Measurements from ENCODE around the gene TMEM125. TPM values are rescaled to one million over a fixed set of nuclear protein-coding genes. Genes with fewer than 3 reads are reported as not detected.

TMEM125 gene
- total RNA-seq, 1 donor from 2014 or later: 0.73 TPM

DNA sequence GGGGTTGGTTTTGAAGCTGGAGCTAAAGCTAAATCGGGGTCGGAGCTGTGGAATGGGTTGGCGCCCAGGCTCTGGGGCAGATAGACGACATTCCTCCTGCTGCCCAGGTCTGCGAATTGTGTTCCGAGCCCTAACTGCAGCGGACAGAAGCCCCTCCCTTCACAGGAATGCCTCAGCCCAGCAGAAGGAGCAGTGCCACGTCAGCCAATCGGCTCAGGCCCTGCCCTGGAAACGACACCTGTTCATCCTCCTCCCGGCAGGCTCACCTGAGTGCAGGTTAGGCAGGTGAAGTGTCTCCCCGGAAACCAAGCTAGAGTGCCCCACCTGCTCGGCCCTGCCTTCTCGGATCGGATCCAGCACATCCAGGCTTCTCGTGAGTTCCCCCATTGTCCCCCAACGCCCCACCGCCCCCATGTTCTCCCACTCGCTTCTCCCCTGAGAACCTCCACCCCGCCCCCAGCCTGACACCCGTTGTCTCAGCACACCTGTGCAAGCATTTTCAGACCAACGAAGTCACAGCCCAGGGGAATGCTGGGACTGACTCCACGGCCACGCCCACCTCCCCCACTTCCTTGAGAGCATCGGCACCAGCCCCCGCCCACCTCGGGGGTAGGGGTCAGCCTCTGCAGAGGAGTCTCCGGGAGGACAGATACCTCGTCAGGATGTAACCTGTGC lies 775 bp downstream of the TMEM125 start:
- peak overlapping the region; percentile 86 for H3K4me2 ChIP-seq
- Mint-ChIP-seq H3K4me1 (peaks cover 3% of the 10 kb centered on the region), H3K9me3 (peaks cover 11% of the 10 kb centered on the region), H3K36me3 (peaks cover 2% of the 10 kb centered on the region), H3K4me3 (peak overlapping the region; percentile 65), H3K27me3 (ENCODE audit: insufficient read depth, low read depth) (peaks cover 13% of the 10 kb centered on the region), H3K27ac (no peak overlapping the region)
- H2AFZ ChIP-seq (replicated peaks): peak overlapping the region; percentile 95
- no peaks in the 10 kb centered on the region for H3F3A ChIP-seq (ENCODE audit: low read depth)
- no peak overlapping the region for H3K27ac ChIP-seq
- H3K27me3 ChIP-seq: peaks cover 4% of the 10 kb centered on the region
- H3K4me3 ChIP-seq: peak overlapping the region; percentile 51
- peaks cover 13% of the 10 kb centered on the region for H3K4me1 ChIP-seq
- no peak overlapping the region for H3K9ac ChIP-seq
- H4K20me1 ChIP-seq (ENCODE audit: low read depth): no peaks in the 10 kb centered on the region
- H3K79me2 ChIP-seq (ENCODE audit: low read depth): no peaks in the 10 kb centered on the region
- no peaks in the 10 kb centered on the region for H3K9me3 ChIP-seq (ENCODE audit: low read depth)
- H3K36me3 ChIP-seq: no peaks in the 10 kb centered on the region
- TF ChIP-seq CTCF (IDR thresholded peaks at IDR 0.05): no peak
- TF ChIP-seq EZH2 (IDR thresholded peaks at IDR 0.05): no peak
- no peak for TF ChIP-seq EZH2phosphoT487 (IDR thresholded peaks at IDR 0.05)
- DNase-seq (ENCODE audit: low spot score): peak; percentile 69

DNA sequence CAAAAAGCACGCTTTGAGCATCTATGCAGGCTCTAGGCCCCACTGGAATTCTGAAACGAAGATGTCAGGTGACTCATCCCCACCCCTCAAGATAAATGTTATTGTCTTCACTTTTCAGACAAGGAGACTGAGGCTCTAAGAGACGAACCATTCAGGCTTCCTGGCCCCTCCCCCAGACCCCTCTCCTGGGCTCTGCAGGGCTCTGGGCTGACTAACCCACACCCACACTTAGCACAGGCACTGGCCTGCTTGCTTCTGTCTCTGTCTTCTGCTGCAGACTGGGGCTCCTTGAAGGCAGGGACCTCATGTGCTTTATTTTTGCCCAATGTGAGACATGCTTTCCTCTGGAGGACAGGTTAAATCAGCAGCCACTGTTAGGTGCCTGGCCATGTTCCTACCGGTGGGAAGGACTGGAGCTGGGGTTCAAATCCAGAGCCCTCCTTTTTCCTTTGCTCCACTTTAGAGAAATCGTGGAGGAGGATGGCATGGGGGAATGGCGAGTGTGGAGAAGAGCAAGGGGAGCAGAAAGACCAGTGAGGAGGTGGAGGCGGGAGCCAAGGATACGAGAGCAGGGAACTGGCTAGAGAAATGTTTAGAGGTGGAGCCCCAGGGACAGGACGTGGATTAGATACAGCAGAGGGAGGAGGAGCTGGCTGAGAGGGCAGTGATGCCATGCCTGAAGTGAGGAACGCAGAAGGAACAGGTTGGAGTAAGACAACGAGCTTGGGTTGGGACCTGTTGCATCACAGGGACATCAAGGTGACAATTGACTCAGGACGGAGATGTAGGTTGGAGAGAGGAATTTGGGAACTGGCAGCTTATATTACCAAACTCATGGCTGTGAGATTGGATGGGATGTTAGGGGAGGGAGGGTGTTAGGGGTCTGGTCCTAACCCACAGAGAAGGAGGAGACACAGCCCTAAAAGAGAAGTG lies 1.7 kb downstream of the TMEM125 start:
- H2AFZ ChIP-seq (replicated peaks): peak overlapping the region; percentile 95
- H3K4me2 ChIP-seq: peak overlapping the region; percentile 86
- H3K79me2 ChIP-seq (ENCODE audit: low read depth): no peaks in the 10 kb centered on the region
- no peaks in the 10 kb centered on the region for H3K36me3 ChIP-seq
- H3K9ac ChIP-seq: no peak overlapping the region
- TF ChIP-seq EZH2phosphoT487 (IDR thresholded peaks at IDR 0.05) (no peak), CTCF (IDR thresholded peaks at IDR 0.05) (no peak), EZH2 (IDR thresholded peaks at IDR 0.05) (no peak)
- H4K20me1 ChIP-seq (ENCODE audit: low read depth): no peaks in the 10 kb centered on the region
- DNase-seq (ENCODE audit: low spot score): no peak
- H3K4me1 ChIP-seq: peaks cover 13% of the 10 kb centered on the region
- H3K27ac ChIP-seq: no peak overlapping the region
- H3K4me3 ChIP-seq: peak overlapping the region; percentile 51
- Mint-ChIP-seq H3K27me3 (ENCODE audit: insufficient read depth, low read depth) (peaks cover 15% of the 10 kb centered on the region), H3K36me3 (no peaks in the 10 kb centered on the region), H3K4me1 (peaks cover 3% of the 10 kb centered on the region), H3K9me3 (peaks cover 6% of the 10 kb centered on the region), H3K27ac (no peak overlapping the region), H3K4me3 (peak overlapping the region; percentile 65)
- H3K9me3 ChIP-seq (ENCODE audit: low read depth): no peaks in the 10 kb centered on the region
- peaks cover 4% of the 10 kb centered on the region for H3K27me3 ChIP-seq
- no peaks in the 10 kb centered on the region for H3F3A ChIP-seq (ENCODE audit: low read depth)

GRCh38 chr1:43272161-43272560 lies 2.4 kb downstream of the TMEM125 start:
- no peak overlapping the region for H3K27ac ChIP-seq
- H3K9me3 ChIP-seq (ENCODE audit: low read depth): no peaks in the 10 kb centered on the region
- no peaks in the 10 kb centered on the region for H3K79me2 ChIP-seq (ENCODE audit: low read depth)
- H3K4me2 ChIP-seq: no peak overlapping the region
- peaks cover 2% of the 10 kb centered on the region for H3K9me3 Mint-ChIP-seq
- peaks cover 4% of the 10 kb centered on the region for H3K27me3 ChIP-seq
- H3K4me1 Mint-ChIP-seq: peaks cover 3% of the 10 kb centered on the region
- H3K9ac ChIP-seq: no peak overlapping the region
- H3K27ac Mint-ChIP-seq: no peak overlapping the region
- no peaks in the 10 kb centered on the region for H4K20me1 ChIP-seq (ENCODE audit: low read depth)
- peaks cover 15% of the 10 kb centered on the region for H3K27me3 Mint-ChIP-seq (ENCODE audit: insufficient read depth, low read depth)
- H3K36me3 ChIP-seq: no peaks in the 10 kb centered on the region
- H3K4me1 ChIP-seq: peaks cover 13% of the 10 kb centered on the region
- no peaks in the 10 kb centered on the region for H3K36me3 Mint-ChIP-seq
- no peak overlapping the region for H3K4me3 Mint-ChIP-seq
- no peak for DNase-seq (ENCODE audit: low spot score)
- no peak overlapping the region for H3K4me3 ChIP-seq
- no peak for TF ChIP-seq EZH2 (IDR thresholded peaks at IDR 0.05)
- TF ChIP-seq CTCF (IDR thresholded peaks at IDR 0.05): no peak
- TF ChIP-seq EZH2phosphoT487 (IDR thresholded peaks at IDR 0.05): no peak
- H3F3A ChIP-seq (ENCODE audit: low read depth): no peaks in the 10 kb centered on the region
- H2AFZ ChIP-seq (replicated peaks): no peak overlapping the region
